GM12878 (cell line): ENCODE measurements around the gene PKDREJ. TPM values are rescaled to one million over a fixed set of nuclear protein-coding genes. Genes with fewer than 3 reads are reported as not detected.

Experiments
- ATAC-seq: fragments of 200-7000 bp; cut with Tn5 transposase; 3 replicates; pipeline ENCODE4 v1.9.1; 2020; ENCODE audit warnings: mild to moderate bottlenecking, moderate library complexity
- BruUV-seq: library from RNA; stranded (reverse); fragments of 400-500 nt; replicated peaks from 2 replicates; lab custom pipeline; 2021; lab: Mats Ljungman, UMichigan
- CTCF ChIA-PET: fragments of 300-600 bp; sonication (Branson Sonifier 250); formaldehyde crosslinking; extraction: SDS; loops from one replicate; lab custom pipeline; 2021; ENCODE audit warnings: inconsistent platforms; lab: Yijun Ruan, JAX
- POLR2A ChIA-PET: fragments of 350-600 bp; formaldehyde crosslinking; extraction: SDS; loops from one replicate; lab custom pipeline; 2021; ENCODE audit warnings: inconsistent platforms; lab: Charles Lee
- RAD21 ChIA-PET: fragments of 300-600 bp; sonication (Branson Sonifier 250); formaldehyde crosslinking; loops from one replicate; lab custom pipeline; 2023; ENCODE audit warnings: antibody characterized with exemption; ENCODE audit not compliant: unreplicated experiment; lab: Charles Lee
- SMC1A ChIA-PET: fragments of 300-600 bp; sonication (Branson Sonifier 250); formaldehyde crosslinking; loops from one replicate; lab custom pipeline; 2023; ENCODE audit not compliant: unreplicated experiment, uncharacterized antibody; lab: Charles Lee
- DNase-seq: peaks from one replicate; pipeline ENCODE4 v3.0.0-alpha.2; 2011; ENCODE audit warnings: low read depth, low spot score
- FAIRE-seq: peaks from 3 replicates; lab custom pipeline; 2011; peaks lifted over from hg19 to GRCh38; lab: Jason Lieb, UNC
- H2AFZ ChIP-seq: 2 replicates; pipeline ENCODE4 v1.6.0; 2011; ENCODE audit warnings: low read depth, low read length, control low read depth; ENCODE audit not compliant: control insufficient read depth
- H3K27ac ChIP-seq: 2 replicates; pipeline ENCODE4 v1.5.1; 2011; ENCODE audit warnings: control low read depth; ENCODE audit not compliant: control insufficient read depth, insufficient read depth
- H3K27me3 ChIP-seq, 2 experiments: replicated peaks in 1 of 2; 2 replicates each; pipeline versions ENCODE4 v1.6.0 to v1.6.1; 2011; ENCODE audit warnings: low read length in 1 of 2; ENCODE audit not compliant: control insufficient read depth in 2 of 2, insufficient read depth in 2 of 2
- H3K36me3 ChIP-seq, 2 experiments: 2 replicates each; pipeline ENCODE4 v1.5.1; 2011; ENCODE audit warnings: low read length in 1 of 2; ENCODE audit not compliant: control insufficient read depth in 2 of 2, insufficient read depth in 2 of 2
- H3K4me1 ChIP-seq: 2 replicates; pipeline ENCODE4 v1.6.1; 2011; ENCODE audit warnings: mild to moderate bottlenecking, low read length, moderate library complexity, mixed read lengths; ENCODE audit not compliant: control insufficient read depth, insufficient read depth
- H3K4me2 ChIP-seq: 2 replicates; pipeline ENCODE4 v1.6.0; 2011; ENCODE audit warnings: control low read depth; ENCODE audit not compliant: control insufficient read depth, insufficient read depth
- H3K4me3 ChIP-seq: fragments of 200-600 bp; sonication (generic); 2 replicates; pipeline ENCODE4 v1.5.1; 2016
- H3K79me2 ChIP-seq: 2 replicates; pipeline ENCODE4 v1.6.0; 2011; ENCODE audit warnings: low read length; ENCODE audit not compliant: control insufficient read depth, insufficient read depth
- H3K9ac ChIP-seq: 2 replicates; pipeline ENCODE4 v1.8.0; 2011; ENCODE audit warnings: low read length, control low read depth, mixed read lengths; ENCODE audit not compliant: control insufficient read depth, insufficient read depth
- H3K9me3 ChIP-seq: replicated peaks from 3 replicates; pipeline ENCODE4 v1.5.1; 2011; ENCODE audit warnings: mild to moderate bottlenecking, low read length; ENCODE audit not compliant: control insufficient read depth, insufficient read depth
- H4K20me1 ChIP-seq: 2 replicates; pipeline ENCODE4 v1.6.0; 2011; ENCODE audit not compliant: control insufficient read depth, insufficient read depth
- FOS ChIP-seq: IDR thresholded peaks from 3 replicates; pipeline ENCODE4 v1.6.1; 2011; ENCODE audit warnings: borderline replicate concordance; ENCODE audit not compliant: insufficient read length; ENCODE audit errors: extremely low read depth
- HDGF ChIP-seq: fragments of 450-650 bp; IDR thresholded peaks from 2 replicates; pipeline ENCODE4 v1.6.1; 2016; ENCODE audit warnings: antibody characterized with exemption
- IRF3 ChIP-seq: fragments of 450-650 bp; IDR thresholded peaks from 2 replicates; pipeline ENCODE4 v1.6.1; 2014; ENCODE audit warnings: mild to moderate bottlenecking
- IRF4 ChIP-seq: IDR thresholded peaks from 2 replicates; pipeline ENCODE4 v1.6.1; 2011; ENCODE audit warnings: low read depth, low read length
- IRF5 ChIP-seq: fragments of 450-650 bp; IDR thresholded peaks from 2 replicates; pipeline ENCODE4 v1.6.1; 2017; ENCODE audit warnings: borderline replicate concordance
- NBN ChIP-seq: fragments of 450-650 bp; IDR thresholded peaks from 2 replicates; pipeline ENCODE4 v1.6.1; 2016
- NRF1 ChIP-seq: conservative IDR thresholded peaks from 2 replicates; pipeline ENCODE4 v1.6.1; 2011; ENCODE audit warnings: mild to moderate bottlenecking, low read depth, low read length, improper control_type of control experiment
- PBX3 ChIP-seq: IDR thresholded peaks from 2 replicates; pipeline ENCODE4 v1.6.1; 2011; ENCODE audit warnings: mild to moderate bottlenecking, low read depth, low read length, moderate library complexity; ENCODE audit not compliant: insufficient replicate concordance
- PML ChIP-seq: IDR thresholded peaks from 2 replicates; pipeline ENCODE4 v1.6.1; 2012; ENCODE audit warnings: low read length, inconsistent platforms
- POLR2AphosphoS2 ChIP-seq: IDR thresholded peaks from 2 replicates; pipeline ENCODE4 v1.6.1; 2011; ENCODE audit warnings: low read depth, mild to moderate bottlenecking, low read length, improper control_type of control experiment, moderate library complexity
- RCOR1 ChIP-seq: conservative IDR thresholded peaks from 2 replicates; pipeline ENCODE4 v1.6.1; 2012; ENCODE audit warnings: low read depth, low read length, improper control_type of control experiment
- RELA ChIP-seq: fragments of 450-650 bp; IDR thresholded peaks from 2 replicates; pipeline ENCODE4 v1.8.0; 2014; ENCODE audit warnings: borderline replicate concordance; ENCODE audit not compliant: partially characterized antibody
- RFX5 ChIP-seq: IDR thresholded peaks from 2 replicates; pipeline ENCODE4 v1.6.1; 2011; ENCODE audit warnings: low read depth, low read length, improper control_type of control experiment
- SMARCA5 ChIP-seq: fragments of 450-650 bp; IDR thresholded peaks from 2 replicates; pipeline ENCODE4 v1.6.1; 2017; ENCODE audit warnings: mild to moderate bottlenecking
- ZNF207 ChIP-seq: fragments of 450-650 bp; IDR thresholded peaks from 2 replicates; pipeline ENCODE4 v1.6.1; 2014; ENCODE audit warnings: antibody characterized with exemption, mild to moderate bottlenecking, borderline replicate concordance
- ZSCAN29 ChIP-seq: fragments of 450-650 bp; IDR thresholded peaks from 2 replicates; pipeline ENCODE4 v1.6.1; 2017; ENCODE audit warnings: mild to moderate bottlenecking, moderate library complexity
- WGBS: methylation state at CpG from one replicate; pipeline ENCODE4 v1.1.6; 2016; ENCODE audit warnings: low lambda C conversion rate; ENCODE audit not compliant: insufficient replicate concordance, insufficient coverage; ENCODE audit errors: missing lambda C conversion rate; 5-methylcytosine and 5-hydroxymethylcytosine counted together
- in situ Hi-C: fragments of 300-500 bp; cut with MboI; formaldehyde crosslinking; loops from 9 replicates; pipeline ENCODE4 v1.14.3; 2018; ENCODE audit warnings: mixed read lengths
- intact Hi-C: fragments of 100-400 bp; cut with micrococcal nuclease; formaldehyde crosslinking; loops from one replicate; pipeline ENCODE4 v1.14.2; 2022; ENCODE audit not compliant: unreplicated experiment
- polyA plus RNA-seq, 11 experiments: library from polyadenylated mRNA; depleted of rRNA in 4 of 11; unstranded in 6 of 11; stranded (reverse) in 5 of 11; fragments of >200 nt; fragmentation: Nextera tagmentation in 4 of 11; fragmentation: Illumina TruSeq in 1 of 11; extraction: Ambion mirVana in 4 of 11; extraction: Trizol in 1 of 11; gene quantifications; 1 replicate in 1 of 11; 2 replicates in 10 of 11; pipeline versions ENCODE4 v1.2.1 to v1.2.3, GENCODE V29; 2011 to 2016; ENCODE audit warnings: inconsistent platforms in 2 of 11, missing spikeins in 2 of 11, low read depth in 1 of 11
- total RNA-seq, 4 experiments: library from RNA; depleted of rRNA in 3 of 4; stranded (reverse); fragments of >200 nt in 3 of 4; fragmentation: Illumina TruSeq in 1 of 4; extraction: Trizol in 1 of 4; gene quantifications; 2 replicates each; pipeline versions ENCODE4 v1.2.1 to v1.2.3, GENCODE V29; 2013 to 2021

PKDREJ gene
- total and polyA plus RNA-seq, 10 of the 15 experiments (the other 5 are each of a cell fraction or from before 2014, with no cell fraction given) = 0.02 to 0.03 TPM; not detected in 8

- in situ Hi-C loops = no loop called here
- no peak for FAIRE-seq
- no peaks in the 10 kb centered on the region for H3K36me3 ChIP-seq
Observed at GRCh38 chr22:46246178-46246577, 17.0 kb downstream of the PKDREJ start.

GRCh38 chr22:46245511-46245910, 17.6 kb downstream of the PKDREJ start:
- ChIA-PET SMC1A (no interaction called here), RAD21 (no interaction called here), CTCF (interaction anchor here (0.5 to 1.5 kb wide), 2 partner anchors 157 to 239 kb away, joined by 3 read pairs; no protein-coding TSS in a partner anchor), POLR2A (interaction anchor here (0.5 kb wide), 1 partner anchor 8 kb away, joined by 4 read pairs; no protein-coding TSS in a partner anchor)
- WGBS = 87% methylated on average over 16 of the region's 16 CpGs
- Histone ChIP-seq H3K36me3 (no peaks in the 10 kb centered on the region), H3K79me2 (peaks cover 8% of the 10 kb centered on the region), H3K4me3 (no peak overlapping the region), H3K27me3 (no peaks in the 10 kb centered on the region), H3K4me1 (no peaks in the 10 kb centered on the region), H3K4me2 (no peak overlapping the region), H3K9ac (no peak overlapping the region), H3K9me3 (no peaks in the 10 kb centered on the region), H2AFZ (no peak overlapping the region), H3K27ac (no peak overlapping the region), H4K20me1 (no peaks in the 10 kb centered on the region)
- DNase-seq = no peak
- TF ChIP-seq RELA (no peak), IRF3 (no peak), HDGF (no peak), NRF1 (no peak), RFX5 (no peak), PML (no peak), NBN (no peak), PBX3 (no peak), FOS (no peak), SMARCA5 (no peak), ZSCAN29 (no peak)
- intact Hi-C loops = no loop called here
- in situ Hi-C loops = no loop called here
- no TSS peak for BruUV-seq
- FAIRE-seq = no peak
- no peak for ATAC-seq

More at GRCh38 chr22:46246178-46246577, 17.0 kb downstream of the PKDREJ start:
- CTCF ChIA-PET = interaction anchor here (1.5 kb wide), 1 partner anchor 240 kb away, joined by 3 read pairs; no protein-coding TSS in a partner anchor
- ATAC-seq (no peak), DNase-seq (no peak)
- TF ChIP-seq IRF5 (no peak), ZNF207 (no peak), POLR2AphosphoS2 (no peak), IRF4 (no peak), RCOR1 (no peak)
- POLR2A ChIA-PET = no interaction called here
- intact Hi-C loops = no loop called here
- H3K4me3 ChIP-seq = no peak overlapping the region
- SMC1A ChIA-PET = no interaction called here
- no peak overlapping the region for H2AFZ ChIP-seq
- H3K27me3 ChIP-seq = no peaks in the 10 kb centered on the region
- no TSS peak for BruUV-seq
- 92% methylated on average over 10 of the region's 10 CpGs for WGBS
- H3K4me1 ChIP-seq = peaks cover 4% of the 10 kb centered on the region; the same call in 1 of the 2 replicates
- H3K79me2 ChIP-seq = peaks cover 14% of the 10 kb centered on the region
- H3K4me2 ChIP-seq = no peak overlapping the region
- no peak overlapping the region for H3K9ac ChIP-seq
- H3K9me3 ChIP-seq = no peaks in the 10 kb centered on the region
- no peak overlapping the region for H3K27ac ChIP-seq
- RAD21 ChIA-PET = no interaction called here
- H4K20me1 ChIP-seq = no peaks in the 10 kb centered on the region
